NCI-H1436 treated with DMSO at 0.1 percent for 48 hours (cell line): ENCODE data around the gene SCAI.
"Not testable (repeated sequence)": the region's sequence is repeated elsewhere in the genome, so short reads cannot be mapped to it uniquely, and the experiment has no call there.

Experiments used
- DNase-seq: peaks from one replicate; lab custom pipeline; 2025; lab: John Stamatoyannopoulos, UW

Gene SCAI

DNA sequence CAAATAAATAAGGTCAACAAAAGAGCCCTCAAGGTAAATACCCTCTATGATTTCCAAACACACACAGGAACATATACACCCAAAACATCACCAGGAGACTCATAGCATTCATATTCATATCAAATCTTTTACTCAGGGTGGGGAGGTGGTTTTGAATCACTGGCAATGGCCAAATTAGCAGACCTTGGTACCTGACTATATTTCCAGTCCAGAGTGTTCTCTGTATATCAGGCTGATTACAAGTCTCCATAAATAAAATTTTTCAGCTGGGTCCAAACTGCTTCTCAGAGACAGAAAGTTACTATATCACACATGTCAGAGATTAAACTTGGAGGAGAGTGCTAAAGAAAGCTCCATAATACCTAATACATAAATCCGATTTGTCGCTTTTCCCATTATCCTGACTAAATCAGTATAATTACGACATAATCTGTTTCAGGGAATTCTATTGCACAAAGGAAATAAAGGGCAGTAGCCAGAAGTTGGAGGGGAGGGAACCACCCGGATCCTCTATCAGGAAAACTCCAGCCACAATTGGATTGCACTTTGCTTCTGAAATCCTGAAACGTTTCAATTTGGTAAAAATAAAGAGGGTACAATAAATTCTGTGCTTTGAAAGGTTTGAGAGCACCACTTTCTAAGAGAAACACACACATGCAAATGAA is 195.5 kb downstream of the SCAI start:
- no peak for DNase-seq

DNA sequence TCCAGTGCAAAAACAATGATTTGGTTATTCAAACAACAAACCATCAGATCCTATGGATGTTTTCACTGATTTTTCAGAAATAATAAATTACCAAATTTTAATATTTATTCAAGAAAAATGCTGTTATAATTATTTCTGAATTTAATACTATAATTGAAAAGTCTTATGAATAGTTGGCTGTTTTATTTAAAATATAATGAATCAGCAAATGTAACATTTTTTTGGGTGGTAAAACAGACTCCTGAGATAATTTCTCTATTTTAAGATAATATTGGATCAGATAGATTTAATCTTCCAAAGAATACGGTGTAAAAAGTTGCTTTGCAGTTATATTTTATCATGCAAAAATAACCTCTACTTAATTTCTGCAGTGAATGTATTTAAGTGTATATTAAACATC is 197.2 kb downstream of the SCAI start:
- no peak for DNase-seq

DNA sequence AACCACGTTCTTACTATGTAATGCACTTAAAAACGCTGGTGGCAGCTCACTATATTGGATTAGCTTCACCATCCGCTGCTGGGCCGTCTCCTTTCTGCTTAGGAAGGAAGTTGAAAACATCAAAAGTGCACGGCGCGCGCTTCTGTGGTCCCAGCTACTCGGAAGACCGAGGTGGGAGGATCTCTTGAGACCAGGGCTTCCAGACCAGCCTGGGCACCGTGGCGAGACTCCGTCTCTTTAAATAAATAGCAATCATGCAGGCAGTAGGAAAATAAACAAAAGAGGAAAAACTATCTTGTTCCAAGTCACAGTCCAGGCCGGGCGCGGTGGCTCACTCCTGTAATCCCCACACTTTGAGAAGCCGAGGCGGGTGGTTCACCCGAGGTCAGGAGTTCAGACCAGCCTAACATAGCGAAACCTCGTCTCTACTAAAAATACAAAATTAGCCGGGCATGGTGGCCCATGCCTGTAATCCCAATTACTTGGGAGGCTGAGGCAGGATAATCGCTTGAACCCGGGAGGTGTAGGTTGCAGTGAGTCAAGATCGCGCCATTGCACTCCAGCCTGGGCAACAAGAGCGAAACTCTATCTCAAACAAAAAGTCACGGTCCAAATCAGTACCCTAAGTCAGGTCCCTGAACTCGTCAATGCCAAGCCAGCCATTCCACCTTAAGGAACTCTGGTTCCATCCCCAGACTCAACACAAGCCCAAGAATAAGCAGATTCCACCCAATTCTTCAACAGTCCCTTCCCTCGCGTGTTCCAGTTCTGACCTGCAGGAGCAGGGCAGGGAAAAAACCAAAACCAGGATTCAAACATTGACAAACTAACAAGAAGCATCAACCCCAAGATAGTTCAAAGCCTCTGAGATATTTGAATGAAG is 201.4 kb downstream of the SCAI start:
- DNase-seq: no peak

DNA sequence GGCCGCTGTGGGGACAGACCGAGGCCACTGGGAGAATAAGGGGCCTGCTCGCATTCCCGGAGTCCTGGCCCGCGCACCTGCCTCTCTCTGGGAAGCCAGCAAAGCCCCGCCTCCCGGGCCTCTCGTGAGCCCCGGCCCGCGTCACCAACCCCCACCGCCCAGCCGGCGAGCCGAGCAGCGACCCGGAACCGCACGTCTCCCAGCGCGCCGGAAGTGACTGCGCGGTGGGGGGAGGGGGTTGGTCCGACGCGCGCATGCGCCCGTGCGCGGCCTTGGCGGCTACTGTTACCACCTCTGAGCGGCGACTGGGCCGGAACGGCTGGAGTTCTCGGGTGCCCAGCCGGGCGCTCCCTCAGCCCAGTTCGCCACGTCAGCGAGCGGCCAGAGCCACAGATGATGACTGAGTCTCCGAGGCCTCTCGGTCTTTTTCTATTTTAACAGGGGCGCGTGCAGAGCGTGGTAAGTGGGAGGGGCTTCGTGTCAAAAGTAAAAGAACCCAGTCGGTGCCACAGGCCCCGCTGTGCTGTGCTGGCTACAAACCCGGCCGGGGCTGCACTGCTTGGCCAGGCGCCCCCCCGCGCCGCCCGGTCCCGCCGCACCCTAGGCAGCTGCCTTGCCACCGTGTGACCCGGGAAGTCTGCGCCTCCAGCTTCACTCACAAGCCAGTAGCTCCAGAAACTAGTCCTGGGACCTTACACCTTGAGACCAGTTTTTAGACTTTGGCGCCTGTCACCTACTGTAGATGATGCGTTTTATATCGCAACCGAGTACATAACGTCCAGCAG is 202.2 kb downstream of the SCAI start, which contains the start of gene GOLGA1:
TSS of gene GOLGA1 (minus strand) at position 190 of the 785 bp plus-strand sequence. CDS start 2,372 bp downstream, outside the sequence.
- DNase-seq: peak; percentile 72

DNA sequence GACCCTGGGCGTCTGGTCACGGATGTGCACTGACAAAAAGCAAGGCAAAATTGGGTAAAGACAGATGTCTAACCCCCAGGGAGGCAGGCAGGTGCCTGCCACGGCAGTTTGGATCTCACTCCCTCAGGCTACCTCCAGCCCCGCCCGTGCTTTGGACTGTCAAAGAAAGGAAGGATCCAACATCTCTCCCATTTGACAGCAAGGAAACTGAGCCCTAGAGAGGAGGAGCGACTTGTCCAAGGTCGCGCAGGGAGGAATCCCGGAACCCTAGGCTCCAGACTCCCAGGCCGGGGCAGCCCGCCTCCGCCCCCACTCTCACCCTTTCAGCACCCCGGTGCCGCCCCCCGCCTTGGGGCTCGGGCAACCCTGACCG is 202.8 kb downstream of the SCAI start:
- no peak for DNase-seq

DNA sequence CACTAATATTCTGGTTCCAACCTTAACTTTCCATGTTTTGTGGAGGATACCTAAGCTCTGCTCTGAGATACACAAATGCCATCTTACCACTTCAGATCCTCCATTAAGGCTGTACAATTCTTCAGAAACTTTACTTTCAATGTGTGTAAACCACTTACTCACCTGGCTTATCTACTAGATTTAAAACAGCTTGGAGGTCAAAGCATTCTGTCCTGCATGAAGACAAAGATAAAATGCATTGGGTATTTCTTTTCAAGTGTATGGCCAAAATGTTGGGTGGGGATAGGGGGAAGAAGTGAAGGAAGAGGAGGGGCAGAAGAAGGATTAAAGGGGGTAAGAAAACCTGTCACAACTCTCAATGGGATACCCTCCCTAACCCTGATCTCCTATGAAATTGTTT is 203.4 kb downstream of the SCAI start:
- DNase-seq: no peak

DNA sequence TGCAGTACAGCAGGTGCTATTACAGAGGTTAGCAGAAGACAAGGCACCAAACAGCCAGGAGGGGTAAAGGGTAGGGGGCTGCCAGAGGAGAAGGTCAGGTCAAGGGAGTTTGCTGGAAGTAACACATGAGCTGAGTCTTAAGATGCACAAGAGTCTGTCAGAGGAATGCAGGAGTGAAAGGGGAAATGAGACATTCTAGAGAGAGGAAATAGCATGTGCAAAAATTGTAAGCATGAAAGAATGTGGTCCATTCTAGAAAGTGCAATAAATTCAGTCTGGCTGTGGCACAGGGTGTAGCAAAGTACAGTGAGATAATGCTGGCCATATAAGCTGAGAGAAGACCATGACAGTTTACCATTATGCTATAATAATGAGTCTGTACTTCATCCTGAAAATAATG is 209.0 kb downstream of the SCAI start:
- DNase-seq: no peak

DNA sequence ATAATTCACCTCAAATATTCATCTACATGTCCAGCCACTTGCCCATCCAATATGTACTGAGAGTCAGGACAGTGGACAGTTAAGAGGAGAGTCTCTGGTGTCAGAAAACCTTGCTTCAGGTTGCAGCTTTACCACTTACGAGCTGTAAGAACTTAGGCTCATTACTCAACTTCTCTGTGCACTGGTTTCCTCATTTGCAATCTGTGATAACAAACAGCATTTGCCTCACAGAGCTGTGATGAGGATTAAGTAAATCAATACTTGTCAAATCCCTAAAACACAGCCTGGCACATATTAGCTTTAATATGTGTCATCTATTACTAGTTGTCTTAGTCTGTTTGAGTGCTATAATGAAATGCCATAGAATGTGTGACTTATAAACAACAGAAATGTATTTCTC is 211.0 kb downstream of the SCAI start:
- no peak for DNase-seq

DNA sequence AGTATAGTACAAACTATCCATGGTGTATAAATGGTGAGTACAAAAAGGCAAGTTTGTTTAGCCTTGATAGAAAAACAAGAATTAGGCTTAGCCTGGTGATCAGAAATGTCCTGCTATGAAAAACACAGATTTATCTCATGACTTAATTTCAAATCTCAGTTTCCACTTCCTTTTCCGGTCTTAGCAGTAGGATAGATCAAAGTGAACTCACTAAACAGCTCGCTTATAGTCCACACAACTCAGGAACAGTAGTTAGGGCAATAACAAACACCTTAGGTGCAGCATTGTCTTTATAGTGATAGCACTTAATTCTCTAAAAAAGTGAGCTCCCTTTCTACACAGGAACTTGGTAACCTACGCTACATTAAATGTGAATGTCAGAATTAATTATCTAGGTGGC is 213.9 kb downstream of the SCAI start:
- DNase-seq: no peak

DNA sequence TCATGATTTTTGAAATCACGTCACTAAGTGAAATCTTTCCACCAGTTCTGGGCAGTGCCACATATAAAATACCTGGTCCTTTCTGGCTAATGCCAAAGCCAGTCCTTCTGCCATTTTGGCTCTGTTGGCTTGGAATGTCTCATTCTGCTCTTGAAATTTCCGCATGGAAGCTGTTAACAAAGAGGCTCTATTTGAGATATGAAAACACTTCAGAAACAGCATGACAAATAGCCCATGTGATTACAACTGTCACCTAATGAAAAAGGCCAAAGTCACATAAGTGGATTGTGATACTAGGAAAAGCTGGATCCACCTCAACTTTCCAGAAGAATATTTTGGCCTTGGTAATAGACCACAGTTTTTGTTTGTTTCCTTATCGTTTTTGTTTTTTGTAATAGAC is 215.2 kb downstream of the SCAI start:
- DNase-seq: no peak

DNA sequence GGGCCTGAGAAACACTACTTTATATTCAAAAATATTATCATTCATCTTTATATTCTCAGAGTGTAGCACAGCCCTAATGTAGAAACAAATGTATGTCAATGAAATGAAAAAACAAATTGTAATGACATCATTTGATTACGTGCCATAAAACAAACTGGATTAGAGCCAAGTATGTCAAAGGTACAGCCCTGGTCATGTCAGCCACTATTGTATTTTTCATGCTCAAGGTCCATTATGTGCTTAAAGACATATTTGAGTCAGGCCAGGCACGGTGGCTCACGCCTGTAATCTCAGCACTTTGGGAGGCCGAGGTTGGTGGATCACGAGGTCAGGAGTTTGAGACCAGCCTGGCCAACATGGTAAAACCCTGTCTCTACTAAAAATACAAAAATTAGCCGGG is 222.9 kb downstream of the SCAI start:
- not testable (repeated sequence) for DNase-seq

DNA sequence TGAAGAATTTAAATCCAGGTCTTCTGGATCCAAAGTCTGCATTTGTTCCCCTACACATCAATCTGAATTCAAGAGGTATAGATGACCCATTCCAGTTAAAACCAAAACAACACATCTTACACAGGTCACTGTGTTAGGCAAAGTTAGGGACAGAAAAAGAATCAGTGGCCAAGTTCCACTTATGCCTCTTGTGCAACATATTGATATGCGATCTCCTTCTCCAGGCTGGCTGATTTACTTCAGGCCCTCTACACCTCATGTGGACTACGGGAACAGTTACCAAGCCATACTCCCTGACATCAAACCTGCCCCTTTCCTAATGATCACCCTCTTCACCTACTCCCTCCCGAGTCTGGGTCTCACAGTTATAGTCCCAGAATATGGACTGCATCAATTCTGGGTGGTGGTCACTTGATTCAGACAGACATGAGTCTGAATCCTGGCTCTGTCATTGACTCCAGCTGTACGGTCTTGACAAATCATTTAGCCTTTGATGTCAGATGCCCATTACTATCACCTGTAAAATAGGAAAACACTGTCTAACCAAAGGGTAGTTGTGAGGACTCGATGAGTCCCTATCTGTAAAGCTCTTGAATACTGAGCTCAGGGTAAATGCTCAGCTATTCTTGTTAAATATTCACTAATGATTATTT is 228.4 kb downstream of the SCAI start:
- DNase-seq: no peak

DNA sequence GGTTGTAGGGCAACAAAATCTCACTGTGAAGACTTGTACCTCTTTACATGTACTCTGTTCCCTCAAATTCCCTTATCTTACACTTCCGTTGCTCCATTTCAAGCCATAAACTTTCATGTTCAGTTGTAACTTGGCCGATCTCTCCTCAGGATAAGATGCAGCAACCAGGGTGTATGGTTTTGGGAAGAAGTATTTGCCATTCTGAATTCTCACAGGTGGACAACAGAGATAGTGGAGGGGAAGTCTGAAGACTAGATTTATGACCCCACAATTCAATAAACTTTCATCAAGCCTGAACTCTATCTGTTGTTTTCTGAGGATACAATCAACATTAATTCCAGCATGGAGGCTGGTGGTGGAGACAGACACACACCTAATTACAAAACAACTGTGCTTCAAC is 229.9 kb downstream of the SCAI start:
- DNase-seq: no peak

DNA sequence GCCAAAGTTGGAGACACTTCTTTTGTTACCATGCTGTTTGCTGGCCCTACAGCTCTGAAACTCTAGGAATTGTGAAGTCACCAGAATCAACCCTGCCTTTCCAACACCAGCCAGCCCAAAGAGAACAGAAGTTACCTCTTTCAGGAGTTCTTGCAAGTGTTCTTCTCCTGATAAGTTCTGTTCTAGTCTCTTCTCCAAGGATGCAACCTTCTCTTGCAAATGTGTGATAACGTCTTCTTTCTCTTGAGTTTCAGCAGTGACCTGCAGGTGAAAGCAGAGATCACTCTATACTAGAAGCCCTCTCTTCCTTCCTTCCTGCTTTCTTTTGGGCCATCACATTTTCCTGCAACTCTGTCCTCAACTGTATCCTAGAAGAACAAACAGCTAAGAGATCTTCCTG is 231.6 kb downstream of the SCAI start:
- no peak for DNase-seq

DNA sequence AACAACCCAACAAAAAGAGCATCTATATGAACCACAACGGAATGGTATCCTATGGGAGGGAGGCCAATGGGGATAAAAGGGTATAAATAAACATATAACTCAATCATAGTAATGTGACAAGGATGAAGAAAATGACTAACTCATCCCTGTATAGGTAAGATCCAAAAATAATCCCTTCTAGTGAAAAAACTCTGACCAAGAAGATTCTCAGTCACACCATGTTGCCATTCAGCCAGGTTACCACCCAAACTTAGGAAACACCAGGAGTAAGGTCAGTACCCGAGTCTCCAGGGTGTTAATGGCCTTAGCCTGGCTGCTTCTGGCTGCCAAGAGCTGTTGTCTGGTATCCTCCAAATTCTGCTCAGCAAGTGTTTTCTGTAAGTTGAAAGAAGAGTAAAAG is 235.2 kb downstream of the SCAI start:
- no peak for DNase-seq

DNA sequence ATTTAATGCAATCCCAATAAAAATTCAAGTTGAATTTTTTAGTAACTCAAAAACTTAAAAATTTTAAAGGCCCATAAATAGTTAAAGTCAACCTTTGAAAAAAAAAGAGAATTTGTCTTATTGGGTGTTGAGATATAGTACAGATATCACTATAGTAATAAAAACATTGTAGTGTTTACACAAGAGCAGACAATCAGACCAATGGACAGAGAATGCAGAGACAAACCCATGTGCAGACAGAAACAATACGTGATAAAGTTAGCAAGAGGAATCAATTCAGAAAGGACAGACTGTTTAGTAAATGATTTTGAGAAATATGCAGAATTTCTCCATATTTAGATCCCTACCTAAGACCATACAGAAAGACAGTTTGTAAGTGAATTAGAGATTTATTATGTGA is 236.4 kb downstream of the SCAI start:
- DNase-seq: no peak

DNA sequence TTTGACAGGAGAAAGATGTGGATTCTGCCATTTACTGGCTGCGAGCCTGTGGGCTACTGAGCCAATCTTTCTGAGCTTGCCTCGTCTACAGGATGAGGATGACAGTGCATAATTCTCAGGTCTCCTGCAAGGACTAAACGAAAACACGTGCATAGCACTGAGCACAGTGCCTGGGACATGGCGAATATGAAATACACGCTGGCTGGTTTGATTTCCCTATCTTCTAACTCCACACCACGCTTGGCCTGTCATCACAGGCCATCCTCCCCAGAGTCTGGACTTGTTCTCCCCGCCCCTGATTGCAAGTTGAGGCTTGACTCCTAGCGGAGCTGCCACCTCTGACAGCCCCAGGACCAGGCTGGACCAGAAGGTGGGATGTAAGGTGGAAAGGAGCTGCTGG is 243.5 kb downstream of the SCAI start:
- DNase-seq: no peak

DNA sequence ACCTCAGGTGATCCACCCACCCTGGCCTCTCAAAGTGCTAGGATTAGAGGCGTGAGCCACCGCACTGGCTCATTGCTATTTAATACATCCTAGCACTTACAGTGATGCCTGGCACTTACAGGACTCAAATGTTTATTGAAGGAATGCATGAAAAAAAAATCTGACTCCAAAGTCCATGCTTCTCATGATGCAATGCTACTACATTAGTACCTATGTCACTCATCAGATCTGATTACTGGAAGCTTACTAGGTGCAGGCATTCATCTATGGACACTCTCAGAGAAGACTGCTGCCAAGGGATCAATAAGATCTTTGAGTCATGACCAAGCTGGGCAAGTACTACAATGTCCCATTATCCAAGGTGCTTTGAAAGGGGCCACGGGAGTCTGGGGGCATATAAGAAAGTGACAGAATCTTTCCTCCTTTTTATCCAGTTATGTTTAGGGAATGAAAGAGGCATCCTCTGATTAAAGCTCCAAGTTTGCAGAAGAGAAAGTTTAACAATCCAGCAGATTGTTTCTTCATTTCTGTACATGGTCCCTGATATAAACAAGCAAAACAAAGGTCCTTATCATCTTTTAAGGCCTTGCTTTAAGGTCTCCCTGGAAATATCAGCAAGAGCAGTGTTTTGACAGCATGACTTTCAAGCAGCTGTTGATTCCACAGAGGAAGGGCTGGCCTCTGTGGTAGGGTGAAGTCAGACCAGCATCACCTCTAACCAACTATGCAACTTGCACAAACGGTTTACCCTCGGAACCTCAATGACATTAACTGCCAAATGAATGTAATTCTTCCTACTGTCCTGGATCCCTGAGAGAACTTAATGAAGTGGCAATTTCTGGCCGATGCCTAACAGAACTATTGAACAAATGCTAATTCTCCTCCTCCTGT is 245.5 kb downstream of the SCAI start:
- no peak for DNase-seq

DNA sequence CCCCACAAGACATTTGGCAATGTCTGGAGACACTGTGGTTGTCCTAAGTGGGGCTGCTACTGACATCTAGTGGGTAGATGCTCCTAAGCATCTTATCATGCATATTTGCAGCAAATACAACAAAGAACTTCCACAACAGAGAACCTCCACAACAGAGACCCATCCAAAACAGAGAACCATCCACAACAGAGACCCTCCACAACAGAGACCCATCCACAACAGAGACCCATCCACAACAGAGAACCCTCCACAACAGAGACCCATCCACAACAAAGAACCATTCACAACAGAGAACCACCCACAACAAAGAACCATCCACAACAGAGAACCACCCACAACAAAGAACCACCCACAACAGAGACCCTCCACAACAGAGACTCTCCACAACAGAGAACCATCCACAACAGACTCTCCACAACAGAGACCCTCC is 248.6 kb downstream of the SCAI start:
- no peak for DNase-seq

DNA sequence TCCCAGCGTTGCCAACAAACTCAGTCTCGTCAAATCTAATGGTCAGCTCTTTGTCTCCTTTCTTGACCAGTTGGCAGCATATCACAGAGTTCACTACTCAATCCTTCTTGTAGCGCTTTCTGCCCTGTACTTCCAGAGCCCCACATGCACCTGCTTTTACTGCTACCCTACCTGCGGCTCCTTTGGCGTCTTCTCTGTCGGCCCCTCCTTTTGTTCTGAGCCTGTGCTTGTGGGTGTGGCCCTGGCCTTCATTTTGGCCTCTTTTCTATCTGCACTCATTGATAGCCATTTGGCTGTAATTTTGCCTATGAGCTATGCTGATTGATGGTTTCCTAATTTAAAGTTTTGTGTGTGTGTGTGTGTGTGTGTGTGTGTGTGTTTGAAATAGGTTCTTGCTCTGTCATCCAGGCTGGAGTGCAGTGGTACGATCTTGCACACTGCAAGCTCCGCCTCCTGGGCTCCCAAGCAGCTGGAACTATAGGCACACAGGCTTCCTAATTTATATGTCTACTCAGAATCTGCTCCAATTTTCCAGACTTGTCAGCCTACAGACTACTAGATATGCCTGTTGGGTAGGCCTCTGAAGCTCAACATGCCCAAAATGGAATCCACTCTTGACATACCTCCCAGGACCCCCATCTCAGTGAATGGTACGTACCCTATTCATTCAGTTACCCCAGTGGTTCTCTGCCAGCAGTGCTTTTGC is 249.1 kb downstream of the SCAI start:
- no peak for DNase-seq
